Measurements from ENCODE around the gene SPTA1. TPM values are rescaled to one million over a fixed set of nuclear protein-coding genes. Genes with fewer than 3 reads are reported as not detected.

SPTA1 gene
- total and polyA plus RNA-seq, 8 donors: 0.03 to 0.13 (median 0.09) TPM; not detected in 5

DNA sequence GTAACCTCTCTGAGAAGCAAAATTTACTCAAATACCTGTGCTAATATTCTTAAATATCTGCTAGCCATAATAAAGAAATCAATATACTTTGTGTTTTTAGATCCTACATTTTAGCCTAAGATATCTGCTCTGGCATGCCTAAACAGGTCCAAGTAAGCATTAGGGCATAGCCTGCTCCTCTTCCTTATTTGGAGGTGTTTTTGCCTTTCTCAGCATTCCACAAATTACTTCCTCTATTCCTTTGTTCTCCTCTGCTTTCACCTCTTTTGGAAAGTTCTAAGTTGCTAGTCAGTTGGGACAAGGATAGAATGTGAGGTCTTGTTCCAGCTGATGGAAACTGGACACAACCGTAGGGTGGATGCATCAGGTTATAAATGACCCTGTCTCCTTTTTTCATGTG is 99.6 kb downstream of the SPTA1 start:
- 58 to 75% methylated on average over 1 of the region's 1 CpG for WGBS, 2 donors
- no peaks in the 10 kb centered on the region for H3K36me3 ChIP-seq
- H3K27me3 ChIP-seq: no peaks in the 10 kb centered on the region
- ATAC-seq (no peak), DNase-seq (no peak), FAIRE-seq (no peak)
- H3K4me3 ChIP-seq: no peak overlapping the region
- no peak overlapping the region for H3K27ac ChIP-seq
- intact Hi-C loops (cut with DNase I): no loop called here
- H3K4me1 ChIP-seq: no peaks in the 10 kb centered on the region
- TF ChIP-seq, protein P1, sequence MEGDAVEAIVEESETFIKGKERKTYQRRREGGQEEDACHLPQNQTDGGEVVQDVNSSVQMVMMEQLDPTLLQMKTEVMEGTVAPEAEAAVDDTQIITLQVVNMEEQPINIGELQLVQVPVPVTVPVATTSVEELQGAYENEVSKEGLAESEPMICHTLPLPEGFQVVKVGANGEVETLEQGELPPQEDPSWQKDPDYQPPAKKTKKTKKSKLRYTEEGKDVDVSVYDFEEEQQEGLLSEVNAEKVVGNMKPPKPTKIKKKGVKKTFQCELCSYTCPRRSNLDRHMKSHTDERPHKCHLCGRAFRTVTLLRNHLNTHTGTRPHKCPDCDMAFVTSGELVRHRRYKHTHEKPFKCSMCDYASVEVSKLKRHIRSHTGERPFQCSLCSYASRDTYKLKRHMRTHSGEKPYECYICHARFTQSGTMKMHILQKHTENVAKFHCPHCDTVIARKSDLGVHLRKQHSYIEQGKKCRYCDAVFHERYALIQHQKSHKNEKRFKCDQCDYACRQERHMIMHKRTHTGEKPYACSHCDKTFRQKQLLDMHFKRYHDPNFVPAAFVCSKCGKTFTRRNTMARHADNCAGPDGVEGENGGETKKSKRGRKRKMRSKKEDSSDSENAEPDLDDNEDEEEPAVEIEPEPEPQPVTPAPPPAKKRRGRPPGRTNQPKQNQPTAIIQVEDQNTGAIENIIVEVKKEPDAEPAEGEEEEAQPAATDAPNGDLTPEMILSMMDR (IDR thresholded peaks at IDR 0.05): no peak
- H3K9me3 ChIP-seq: no peaks in the 10 kb centered on the region

DNA sequence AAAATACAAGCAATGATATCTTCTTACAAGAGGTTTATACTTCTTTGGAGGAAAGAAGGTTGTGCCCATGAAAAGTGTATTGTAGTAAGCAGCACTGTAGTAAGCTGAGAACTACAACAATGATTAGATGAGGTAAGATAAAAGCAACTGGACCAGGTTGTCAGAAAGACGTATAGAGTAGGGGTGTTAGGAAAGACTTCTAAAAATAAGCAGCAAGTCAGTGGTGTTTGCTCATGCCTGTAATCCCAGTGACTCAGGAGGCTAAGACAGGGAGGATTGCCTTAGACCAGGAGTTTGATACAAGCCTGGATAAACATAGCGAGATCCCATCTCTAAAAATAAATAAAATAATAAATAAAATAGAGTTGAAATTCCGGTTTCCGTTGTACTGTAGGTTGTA is 102.6 kb downstream of the SPTA1 start:
- Histone ChIP-seq H3K27ac (no peak overlapping the region), H3K27me3 (no peaks in the 10 kb centered on the region), H3K9me3 (no peaks in the 10 kb centered on the region), H3K4me3 (no peak overlapping the region), H3K36me3 (no peaks in the 10 kb centered on the region), H3K4me1 (no peaks in the 10 kb centered on the region)
- 45 to 55% methylated on average over 4 of the region's 4 CpGs for WGBS, 2 donors
- intact Hi-C loops (cut with DNase I): no loop called here
- no peak for FAIRE-seq
- TF ChIP-seq, protein P1 (IDR thresholded peaks at IDR 0.05): no peak
- no peak for DNase-seq
- ATAC-seq: no peak

DNA sequence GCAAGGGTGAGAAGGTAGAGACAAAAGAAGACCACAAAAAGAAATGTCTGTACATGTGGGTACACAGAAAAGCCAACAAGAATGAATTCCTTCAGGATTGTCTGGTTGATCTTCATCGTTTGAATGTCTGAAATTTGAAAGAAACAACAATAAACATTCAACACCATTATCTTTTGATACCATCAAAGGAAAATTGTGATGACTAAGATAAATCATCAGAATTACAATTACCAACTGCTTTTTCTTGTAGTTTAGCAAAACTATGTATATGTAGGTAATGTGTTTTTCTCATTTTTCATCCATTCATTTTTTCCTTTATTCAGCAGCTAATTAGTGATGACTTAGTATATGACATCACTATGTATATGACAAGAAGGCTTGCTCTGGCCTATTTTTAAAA is 106.8 kb downstream of the SPTA1 start, which contains the start of gene OR10X1:
OR10X1 (minus strand) TSS at position 167 of the 400 bp plus-strand sequence; CDS start at position 167, 0 bp downstream.
- Histone ChIP-seq H3K36me3 (no peaks in the 10 kb centered on the region), H3K4me3 (no peak within 1 kb of the TSS), H3K27ac (no peak within 1 kb of the TSS), H3K9me3 (no peaks in the 10 kb centered on the region), H3K4me1 (no peaks in the 10 kb centered on the region), H3K27me3 (peaks cover 0 to 5% (median 2%) of the 10 kb centered on the region in 4 donors)
- intact Hi-C loops (cut with DNase I): no loop called here
- TF ChIP-seq, protein P1 (IDR thresholded peaks at IDR 0.05): no peak
- DNase-seq: no peak
- WGBS, 2 donors: 34 to 52% methylated on average over 1 of the region's 1 CpG
- no peak for FAIRE-seq
- no peak for ATAC-seq

DNA sequence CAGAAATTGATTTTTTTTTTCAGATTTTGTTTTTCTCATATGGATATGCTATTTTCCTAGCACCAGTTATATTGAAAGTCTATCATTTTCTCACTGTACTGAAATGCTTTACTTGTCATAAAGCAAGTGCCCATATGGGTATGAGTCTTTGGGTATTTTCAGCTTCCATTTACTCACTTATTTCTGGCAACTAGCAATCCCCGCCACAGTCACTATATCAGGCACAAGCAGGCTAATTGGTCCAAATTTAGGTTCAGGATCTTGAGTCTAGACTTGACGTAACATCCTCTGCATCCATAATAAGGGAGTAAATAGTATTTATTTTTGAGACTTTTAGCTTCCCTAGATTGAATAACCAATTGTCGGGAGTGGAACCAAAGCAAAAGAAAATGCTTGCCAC is 109.0 kb downstream of the SPTA1 start:
- no peaks in the 10 kb centered on the region for H3K9me3 ChIP-seq
- TF ChIP-seq, protein P1 (IDR thresholded peaks at IDR 0.05): no peak
- ATAC-seq (no peak), FAIRE-seq (no peak), DNase-seq (no peak)
- no peaks in the 10 kb centered on the region for H3K36me3 ChIP-seq
- H3K27me3 ChIP-seq: peaks cover 0 to 5% (median 2%) of the 10 kb centered on the region in 4 donors
- no peak overlapping the region for H3K27ac ChIP-seq
- no peak overlapping the region for H3K4me3 ChIP-seq
- intact Hi-C loops (cut with DNase I): no loop called here
- no peaks in the 10 kb centered on the region for H3K4me1 ChIP-seq
- 71 to 78% methylated on average over 3 of the region's 3 CpGs for WGBS, 2 donors

DNA sequence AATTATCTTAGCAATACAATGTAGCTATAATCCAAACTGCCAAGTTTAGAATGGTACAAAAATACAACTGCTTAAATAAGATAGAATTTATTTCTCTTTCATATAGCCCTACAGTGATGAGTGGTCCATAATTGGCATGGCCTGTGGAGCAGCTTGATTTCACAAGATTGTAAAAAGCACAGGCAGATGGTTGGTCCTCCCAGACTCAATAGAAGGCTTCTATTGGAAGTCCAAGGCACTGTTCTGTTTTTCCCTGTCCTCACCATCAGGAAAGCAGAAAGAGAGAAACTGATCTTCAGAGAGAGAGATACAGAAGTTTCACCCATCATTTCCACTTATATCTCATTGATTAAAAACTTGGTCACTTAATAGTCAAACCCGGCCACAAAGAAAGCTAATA is 114.3 kb downstream of the SPTA1 start:
- Histone ChIP-seq H3K4me1 (no peaks in the 10 kb centered on the region), H3K27ac (no peak overlapping the region), H3K4me3 (no peak overlapping the region), H3K9me3 (no peaks in the 10 kb centered on the region), H3K36me3 (no peaks in the 10 kb centered on the region), H3K27me3 (peaks cover 0 to 5% (median 2%) of the 10 kb centered on the region in 4 donors)
- no peak for DNase-seq
- no peak for FAIRE-seq
- ATAC-seq: no peak
- intact Hi-C loops (cut with DNase I): no loop called here
- TF ChIP-seq, protein P1 (IDR thresholded peaks at IDR 0.05): no peak
- WGBS, 2 donors: 52 to 54% methylated on average over 1 of the region's 1 CpG
